T47D (cell line): Measurements from ENCODE around the gene MYOZ3.

Experiments
- DNase-seq, 2 experiments: peaks; one replicate each; pipeline versions ENCODE4 v3.0.0 to v3.0.0-alpha.2; 2011 to 2012; ENCODE audit warnings: low read depth in 1 of 2, low spot score in 1 of 2
- JUND ChIP-seq: IDR thresholded peaks from 2 replicates; pipeline ENCODE4 v1.6.1; 2012; ENCODE audit warnings: low read depth
- in situ Hi-C: cut with HindIII; loops from 2 replicates; pipeline ENCODE4 v1.10.0; 2016; ENCODE audit warnings: low sequenced_read_pairs, low pct_unique_long_range_greater_than_20kb

The MYOZ3 gene

GRCh38 chr5:150622157-150622556, 38.9 kb upstream of the MYOZ3 start:
- no peak for DNase-seq
- no peak for TF ChIP-seq JUND

GRCh38 chr5:150623152-150623877, 37.7 kb upstream of the MYOZ3 start:
- DNase-seq = no peak
- in situ Hi-C loops = no loop called here
- TF ChIP-seq JUND = no peak

More at GRCh38 chr5:150622157-150622556, 38.9 kb upstream of the MYOZ3 start:
- in situ Hi-C loops = no loop called here

GRCh38 chr5:150623878-150624216, 37.2 kb upstream of the MYOZ3 start:
- no peak for DNase-seq
- TF ChIP-seq JUND = no peak
- in situ Hi-C loops = no loop called here

GRCh38 chr5:150624334-150625163, 36.5 kb upstream of the MYOZ3 start:
- peak in 1 of 2 experiments; percentile 73 for DNase-seq
- in situ Hi-C loops = no loop called here
- no peak for TF ChIP-seq JUND

GRCh38 chr5:150625164-150625535, 35.9 kb upstream of the MYOZ3 start:
- no peak for DNase-seq
- in situ Hi-C loops = no loop called here
- no peak for TF ChIP-seq JUND

- no peak for DNase-seq
- no peak for TF ChIP-seq JUND
- in situ Hi-C loops = no loop called here
Observed at GRCh38 chr5:150625831-150626746, 35.0 kb upstream of the MYOZ3 start.

GRCh38 chr5:150626853-150627276, 34.2 kb upstream of the MYOZ3 start:
- in situ Hi-C loops = no loop called here
- DNase-seq = peak; percentile 44 to 70
- TF ChIP-seq JUND = no peak

GRCh38 chr5:150627731-150628545, 33.1 kb upstream of the MYOZ3 start:
- no peak for DNase-seq
- in situ Hi-C loops = no loop called here
- TF ChIP-seq JUND = no peak

- TF ChIP-seq JUND = no peak
- DNase-seq = peak in 1 of 2 experiments; percentile 56
- in situ Hi-C loops = no loop called here
Observed at GRCh38 chr5:150628936-150629485, 32.0 kb upstream of the MYOZ3 start.

- TF ChIP-seq JUND = no peak
- no peak for DNase-seq
- in situ Hi-C loops = no loop called here
Observed at GRCh38 chr5:150630016-150630415, 31.0 kb upstream of the MYOZ3 start.

- no peak for TF ChIP-seq JUND
- DNase-seq = no peak
- in situ Hi-C loops = no loop called here
Observed at GRCh38 chr5:150630461-150631325, 30.4 kb upstream of the MYOZ3 start.
